HG02938 (cell line): ENCODE results near the gene SP9.
"Not testable (repeated sequence)": the region's sequence is repeated elsewhere in the genome, so short reads cannot be mapped to it uniquely, and the experiment has no call there.

Experiments used
- ATAC-seq: cut with Tn5 transposase; IDR thresholded peaks from one replicate; pipeline ENCODE4 v1.9.1; 2021; ENCODE audit warnings: mild to moderate bottlenecking, moderate library complexity; ENCODE audit not compliant: unreplicated experiment

Gene SP9

DNA sequence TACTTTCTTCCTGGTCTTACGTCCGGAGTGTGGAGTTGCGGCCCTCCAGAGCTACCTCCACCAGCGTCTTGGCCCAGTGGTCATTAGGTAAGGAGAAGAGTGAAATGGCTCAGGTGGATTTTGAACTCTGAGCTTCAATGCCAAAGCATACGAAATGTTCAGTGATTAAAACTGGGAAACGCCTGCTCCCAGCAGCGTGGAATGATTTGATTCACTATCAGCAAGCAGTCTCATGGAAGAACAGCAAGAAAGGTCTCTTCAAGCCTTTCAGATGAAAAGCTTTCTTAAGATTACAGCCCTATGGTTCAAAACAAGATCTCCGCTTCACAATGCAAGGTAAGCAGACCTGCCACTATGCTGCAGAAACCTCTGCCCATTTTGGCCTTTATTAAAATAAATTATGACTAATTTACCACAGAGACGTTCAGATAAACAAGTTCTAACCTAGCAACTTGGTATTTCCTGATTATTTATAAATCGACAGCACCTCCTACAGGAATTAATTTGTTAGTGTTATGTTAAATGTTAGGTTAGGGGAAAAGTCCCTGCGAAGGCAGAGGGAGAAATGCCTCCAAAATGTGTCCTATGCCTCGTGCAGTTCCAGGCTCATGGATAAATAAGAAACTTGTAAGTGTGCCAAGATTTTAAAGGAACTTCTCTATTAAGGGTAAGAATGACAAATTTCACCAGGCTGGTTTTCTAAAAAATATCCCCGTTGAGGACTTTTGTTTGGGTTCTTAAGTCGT lies 10.1 kb downstream of the SP9 start:
- no peak for ATAC-seq

DNA sequence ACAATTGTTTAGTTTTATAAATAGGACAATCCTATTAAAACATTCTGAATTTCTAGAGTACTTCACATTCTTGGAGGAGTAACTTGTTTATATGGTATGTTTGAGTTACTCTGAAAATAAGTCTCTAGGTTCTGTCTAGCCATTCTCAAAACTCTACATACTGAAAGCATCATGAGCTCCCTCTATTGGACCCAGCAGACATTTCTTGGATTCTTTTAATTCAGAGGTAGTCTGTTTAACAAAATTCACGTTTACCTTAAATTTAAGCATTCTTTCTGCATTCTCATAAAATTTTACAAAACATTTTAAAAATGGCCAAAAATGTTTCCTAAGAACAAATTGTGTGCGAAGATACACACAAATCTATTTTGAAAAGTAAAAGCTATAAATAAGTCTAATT lies 15.3 kb downstream of the SP9 start:
- no peak for ATAC-seq

DNA sequence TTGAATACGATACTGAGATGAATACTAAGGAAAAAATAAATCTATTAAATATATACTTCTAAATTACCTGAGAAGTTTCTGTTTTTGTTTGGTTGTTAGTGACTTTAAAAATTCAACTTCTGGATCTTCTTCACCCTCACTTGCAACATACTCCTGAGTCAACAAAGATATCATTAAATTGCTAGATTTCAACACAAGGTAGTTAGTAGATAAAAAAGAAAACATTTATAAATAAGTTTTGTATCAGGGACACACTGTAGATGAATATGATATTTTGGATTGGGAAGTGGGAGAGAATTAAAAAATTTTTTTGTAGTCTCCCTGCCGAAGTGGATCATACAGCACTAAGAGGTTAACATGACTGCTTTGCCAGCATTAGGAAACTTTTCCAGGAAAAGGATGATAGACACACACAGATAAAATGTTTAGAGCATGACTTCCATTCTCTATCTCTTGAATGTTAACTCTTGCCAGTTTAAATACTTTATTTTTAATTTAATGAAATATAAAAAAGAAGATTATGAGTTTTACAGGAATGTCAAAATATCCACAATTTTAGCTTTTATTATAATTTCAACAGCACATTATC lies 15.9 kb downstream of the SP9 start:
- no peak for ATAC-seq

GRCh38 chr2:174353004-174353403 lies 18.2 kb downstream of the SP9 start:
- ATAC-seq = no peak

- no peak for ATAC-seq
Observed at GRCh38 chr2:174356347-174356746, 21.6 kb downstream of the SP9 start.

DNA sequence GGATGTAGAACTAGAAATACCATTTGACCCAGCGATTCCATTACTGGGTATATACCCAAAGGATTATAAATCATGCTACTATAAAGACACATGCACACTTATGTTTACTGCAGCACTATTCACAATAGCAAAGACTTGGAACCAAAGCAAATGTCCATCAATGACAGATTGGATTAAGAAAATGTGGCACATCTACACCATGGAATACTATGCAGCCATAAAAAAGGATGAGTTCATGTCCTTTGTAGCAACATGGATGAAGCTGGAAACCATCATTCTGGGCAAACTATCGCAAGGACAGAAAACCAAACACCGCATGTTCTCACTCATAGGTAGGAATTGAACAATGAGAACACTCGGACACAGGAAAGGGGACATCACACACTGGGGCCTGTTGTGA lies 24.9 kb downstream of the SP9 start:
- not testable (repeated sequence) for ATAC-seq

DNA sequence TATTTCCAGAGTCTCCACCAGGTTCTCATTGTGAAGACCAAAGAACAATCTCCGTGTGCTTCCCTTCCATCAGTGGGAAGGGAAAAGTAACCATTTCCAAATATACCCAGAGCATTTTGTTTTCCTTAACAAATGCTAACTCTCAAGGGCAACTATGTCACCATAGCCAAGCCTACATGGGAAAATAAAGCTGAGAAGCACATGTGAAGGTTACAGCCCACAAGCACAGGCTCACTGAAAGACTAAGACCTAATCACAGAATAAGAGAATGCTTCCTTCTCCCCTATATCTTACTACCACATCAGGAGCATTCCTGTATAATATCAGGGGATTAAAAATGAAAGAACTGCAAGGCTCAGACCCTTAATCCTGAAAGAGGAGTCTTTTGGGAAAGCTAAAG lies 28.2 kb downstream of the SP9 start:
- no peak for ATAC-seq

DNA sequence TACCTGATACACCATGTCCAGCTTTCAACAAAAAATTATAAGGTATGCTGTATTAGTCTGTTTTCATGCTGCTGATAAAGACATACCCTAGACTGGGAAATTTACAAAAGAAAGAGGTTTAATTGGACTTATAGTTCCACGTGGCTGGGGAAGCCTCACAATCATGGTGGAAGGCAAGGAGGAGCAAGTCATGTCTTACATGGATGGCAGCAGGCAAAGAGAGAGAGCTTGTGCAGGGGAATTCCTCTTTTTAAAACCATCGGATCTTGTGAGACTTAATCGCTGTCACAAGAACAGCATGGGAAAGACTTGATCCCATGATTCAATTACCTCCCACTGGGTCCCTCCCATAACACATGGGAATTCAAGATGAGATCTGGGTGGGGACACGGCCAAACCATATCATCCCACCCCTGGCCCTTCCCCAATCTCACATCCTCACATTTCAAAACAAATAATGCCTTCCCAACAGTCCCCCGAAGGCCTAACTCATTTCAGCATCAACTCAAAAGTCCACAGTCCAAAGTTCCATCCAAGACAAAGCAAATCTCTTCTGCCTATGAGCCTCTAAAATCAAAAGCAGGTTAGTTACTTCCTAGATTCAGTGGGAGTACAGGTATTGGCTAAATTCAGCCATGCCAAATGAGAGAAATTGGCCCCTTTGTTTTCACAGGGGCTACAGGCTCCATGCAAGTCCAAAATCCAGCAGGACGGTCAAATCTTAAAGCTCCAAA lies 28.9 kb downstream of the SP9 start:
- not testable (repeated sequence) for ATAC-seq

- no peak for ATAC-seq
Observed at GRCh38 chr2:174364628-174365027, 29.9 kb downstream of the SP9 start.

- ATAC-seq = no peak
Observed at GRCh38 chr2:174365571-174365970, 30.8 kb downstream of the SP9 start.

- no peak for ATAC-seq
Observed at GRCh38 chr2:174368691-174369090, 33.9 kb downstream of the SP9 start.

- ATAC-seq = no peak
Observed at GRCh38 chr2:174376967-174377366, 42.2 kb downstream of the SP9 start.

- no peak for ATAC-seq
Observed at GRCh38 chr2:174383796-174384195, 49.0 kb downstream of the SP9 start.

DNA sequence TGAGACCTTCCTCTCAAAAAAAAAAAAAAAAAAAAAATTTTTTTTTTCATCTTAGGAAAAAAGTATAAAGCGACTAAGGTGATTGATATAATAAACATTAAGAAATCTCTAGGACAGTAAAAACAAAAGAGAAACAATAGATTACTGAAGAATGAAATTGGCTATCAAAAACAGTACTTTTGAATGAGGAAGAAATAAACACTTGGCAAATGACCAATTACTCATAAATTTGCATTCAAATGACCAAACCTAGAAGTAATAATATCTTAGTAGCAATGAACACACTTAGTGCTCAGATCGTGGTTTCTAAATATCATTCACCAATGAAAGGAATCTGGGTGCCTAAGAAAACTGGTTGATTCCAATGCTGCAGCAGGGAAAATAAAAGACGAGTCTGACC lies 50.4 kb downstream of the SP9 start:
- no peak for ATAC-seq
